Stimulated activated naive CD4-positive, alpha-beta T cell (primary cell): Measurements from ENCODE around the gene UGT1A10.
"Not testable (repeated sequence)": the region's sequence is repeated elsewhere in the genome, so short reads cannot be mapped to it uniquely, and the experiment has no call there.

Experiments used
- DNase-seq, 6 experiments: peaks; one replicate each; lab custom pipeline; 2025; lab: John Stamatoyannopoulos, UW

UGT1A10 gene

DNA sequence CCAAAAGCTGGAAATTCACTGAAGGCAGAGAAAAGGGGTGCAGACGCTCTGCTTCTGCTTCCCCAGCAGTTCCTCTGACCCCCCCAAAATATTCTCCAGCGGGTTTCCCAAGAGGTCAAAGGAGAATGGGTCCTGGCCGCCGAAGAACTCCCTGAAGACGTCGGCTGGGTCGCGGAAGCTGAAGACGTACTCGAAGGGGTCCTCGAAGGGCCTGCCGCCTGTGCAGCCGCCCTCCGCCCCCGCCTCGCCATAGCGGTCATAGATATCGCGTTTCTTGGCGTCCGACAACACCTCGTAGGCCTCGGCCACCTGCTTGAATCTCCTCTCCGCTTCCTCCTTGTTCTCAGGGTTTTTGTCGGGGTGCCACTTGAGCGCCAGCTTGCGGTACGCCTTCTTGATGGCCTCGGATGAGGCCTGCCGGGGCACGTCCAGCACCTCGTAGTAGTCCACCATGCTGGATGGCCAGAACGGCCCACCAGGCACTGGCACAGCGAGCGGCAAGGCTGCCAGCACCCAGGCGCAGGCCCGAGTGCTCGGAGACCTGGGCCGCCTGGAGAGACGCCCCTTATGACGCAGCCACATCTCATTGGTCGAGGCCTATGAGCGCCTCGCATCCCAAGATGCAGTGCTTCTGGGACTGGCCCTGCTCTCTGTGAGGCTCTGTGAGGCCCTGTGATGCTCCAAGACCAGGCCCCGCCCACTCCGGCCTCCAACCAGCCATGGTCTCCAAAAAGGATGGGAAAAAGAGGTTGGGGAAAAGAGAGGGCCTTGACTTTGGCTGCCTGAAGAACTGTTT lies 107.4 kb downstream of the UGT1A10 start:
- no peak for DNase-seq

DNA sequence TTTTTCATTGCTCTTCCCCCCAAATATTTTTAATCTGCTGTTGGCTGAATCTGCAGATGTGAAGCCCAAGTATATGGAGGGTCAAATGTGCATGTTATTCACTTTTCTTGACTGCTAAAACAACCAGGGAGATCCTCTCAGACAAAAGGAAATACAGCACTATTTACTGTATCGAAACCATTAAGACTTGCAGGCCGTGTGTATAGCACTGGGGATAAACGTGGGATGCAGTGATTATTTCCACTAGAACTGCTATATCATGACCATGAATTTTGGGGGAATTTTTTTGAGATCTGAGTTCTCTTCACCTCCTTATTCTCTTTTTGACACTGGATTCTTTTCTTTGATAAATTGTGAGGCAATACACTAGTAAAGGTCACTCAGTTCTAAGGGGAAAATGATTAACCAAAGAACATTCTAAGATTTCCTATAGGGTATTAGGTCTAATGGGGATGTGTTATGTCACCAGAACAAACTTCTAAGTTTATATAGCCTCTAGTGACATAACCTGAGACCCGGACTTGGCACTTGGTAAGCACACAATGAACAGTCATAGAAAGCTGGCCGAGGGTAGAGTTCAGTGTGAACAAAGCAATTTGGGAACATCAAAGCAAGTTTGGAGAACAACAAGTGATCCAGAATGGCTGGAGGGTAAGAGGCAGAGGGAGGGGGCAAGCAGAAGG lies 109.0 kb downstream of the UGT1A10 start:
- no peak for DNase-seq

DNA sequence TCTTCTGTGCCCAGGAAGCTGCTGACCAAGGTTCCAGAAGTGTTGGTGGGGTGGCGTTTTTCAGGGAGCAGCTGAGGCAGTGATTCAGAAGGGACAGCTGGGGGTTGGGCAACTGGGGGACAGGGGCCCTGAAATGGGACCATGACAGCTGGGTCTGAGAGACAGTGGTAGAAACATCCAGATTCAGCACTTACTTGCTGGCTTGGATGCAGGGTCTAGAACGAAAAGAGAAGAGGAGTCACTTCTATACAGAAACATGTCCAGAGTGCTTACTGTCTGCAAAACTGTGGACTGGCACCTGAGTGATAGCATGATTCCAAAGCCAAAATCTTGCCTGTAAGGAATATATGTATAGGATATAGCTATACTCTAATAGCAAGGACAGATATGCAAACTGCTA lies 109.6 kb downstream of the UGT1A10 start:
- DNase-seq: not testable (repeated sequence)

DNA sequence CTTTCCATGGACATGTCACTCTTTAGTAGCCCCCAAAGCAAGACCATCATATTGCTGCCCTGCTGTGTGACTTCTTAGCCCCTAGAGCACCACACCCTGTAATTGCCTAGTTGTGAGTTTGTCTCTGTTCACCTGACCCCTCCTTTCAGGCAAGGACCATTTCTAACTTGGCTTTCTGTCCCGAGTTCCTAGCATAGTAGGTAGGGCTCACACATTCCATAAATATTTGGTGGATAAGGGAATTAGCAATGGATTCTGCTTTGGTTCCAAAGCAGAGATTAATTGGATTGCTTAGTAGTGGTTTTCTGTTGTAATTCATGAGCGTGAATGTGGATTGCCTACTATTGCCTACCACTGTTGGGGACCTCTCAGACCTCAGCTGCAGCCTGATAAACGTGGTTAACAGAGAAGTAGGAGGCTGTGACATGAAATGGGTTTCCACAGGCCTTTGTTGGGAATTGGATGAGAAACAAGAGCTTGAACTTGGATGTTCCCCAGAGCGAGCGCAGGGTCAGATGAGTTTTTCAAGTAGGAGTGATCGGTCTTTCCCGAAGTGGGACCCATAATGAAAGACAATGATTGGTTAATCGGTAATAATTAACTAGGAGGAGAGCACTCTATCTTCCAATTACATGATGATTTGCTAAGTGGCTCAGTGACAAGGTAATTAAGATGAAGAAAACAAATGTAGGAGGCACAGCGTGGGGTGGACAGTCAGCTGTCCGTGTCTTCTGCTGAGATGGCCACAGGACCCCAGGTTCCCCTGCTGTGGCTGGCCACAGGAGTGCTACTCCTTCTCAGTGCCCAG lies 110.4 kb downstream of the UGT1A10 start:
- no peak for DNase-seq

DNA sequence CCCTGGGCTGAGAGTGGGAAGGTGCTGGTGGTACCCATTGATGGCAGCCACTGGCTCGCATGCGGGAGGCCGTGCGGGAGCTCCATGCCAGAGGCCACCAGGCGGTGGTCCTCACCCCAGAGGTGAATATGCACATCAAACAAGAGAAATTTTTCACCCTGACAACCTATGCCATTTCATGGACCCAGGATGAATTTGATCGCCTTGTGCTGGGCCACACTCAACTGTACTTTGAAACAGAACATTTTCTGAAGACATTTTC lies 111.0 kb downstream of the UGT1A10 start:
- DNase-seq: no peak

DNA sequence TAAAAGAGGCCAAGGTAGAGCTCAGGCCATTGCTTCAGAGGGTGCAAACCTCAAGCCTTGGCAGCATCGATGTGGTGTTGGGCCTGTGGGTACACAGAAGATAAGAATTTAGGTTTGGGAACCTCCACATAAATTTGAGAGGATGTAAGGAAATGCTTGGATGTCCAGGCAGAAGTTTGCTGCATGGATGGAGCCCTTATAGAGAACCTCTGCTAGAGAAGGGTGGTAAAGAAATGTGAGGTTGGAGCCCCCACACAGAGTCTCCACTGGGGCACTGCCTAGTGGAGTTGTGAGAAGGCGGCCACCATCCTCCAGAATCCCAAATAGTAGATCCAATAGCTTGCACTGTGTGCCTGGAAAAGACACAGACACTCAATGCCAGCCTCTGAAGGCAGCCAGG lies 114.4 kb downstream of the UGT1A10 start:
- DNase-seq: not testable (repeated sequence)

DNA sequence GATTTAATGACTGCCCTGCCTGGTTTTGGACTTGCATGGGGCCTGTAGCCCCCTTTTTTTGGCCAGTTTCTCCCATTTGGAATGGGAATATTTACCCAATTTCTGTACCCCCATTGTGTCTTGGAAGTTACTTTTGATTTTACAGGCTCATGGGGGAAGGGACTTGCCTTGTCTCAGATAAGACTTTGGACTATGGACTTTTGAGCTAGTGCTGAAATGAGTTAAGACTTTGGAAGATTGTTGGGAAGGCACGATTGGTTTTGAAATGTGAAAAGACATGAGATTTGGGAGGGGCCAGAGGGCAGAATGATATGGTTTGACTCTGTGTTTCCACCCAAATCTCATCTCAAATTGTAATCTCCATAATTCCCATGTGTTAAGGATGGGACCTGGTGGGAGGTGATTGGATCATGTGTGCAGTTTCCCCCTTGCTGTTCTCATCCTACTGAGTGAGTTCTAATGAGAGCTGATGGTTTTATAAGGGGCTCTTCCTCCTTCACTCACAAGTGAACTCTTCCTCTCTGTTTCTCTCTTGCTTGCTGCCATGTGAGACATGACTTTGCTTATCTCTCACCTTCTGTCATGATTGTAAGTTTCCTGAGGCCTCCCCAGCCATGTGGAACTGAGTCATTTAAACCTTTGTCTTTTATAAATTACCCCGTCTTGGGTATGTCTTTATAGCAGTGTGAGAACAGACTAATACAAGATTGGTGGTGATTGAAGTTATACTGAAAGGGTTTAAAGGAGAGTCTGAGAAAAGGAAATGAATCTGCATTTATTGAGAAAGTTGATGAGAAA lies 115.2 kb downstream of the UGT1A10 start:
- DNase-seq: not testable (repeated sequence)

DNA sequence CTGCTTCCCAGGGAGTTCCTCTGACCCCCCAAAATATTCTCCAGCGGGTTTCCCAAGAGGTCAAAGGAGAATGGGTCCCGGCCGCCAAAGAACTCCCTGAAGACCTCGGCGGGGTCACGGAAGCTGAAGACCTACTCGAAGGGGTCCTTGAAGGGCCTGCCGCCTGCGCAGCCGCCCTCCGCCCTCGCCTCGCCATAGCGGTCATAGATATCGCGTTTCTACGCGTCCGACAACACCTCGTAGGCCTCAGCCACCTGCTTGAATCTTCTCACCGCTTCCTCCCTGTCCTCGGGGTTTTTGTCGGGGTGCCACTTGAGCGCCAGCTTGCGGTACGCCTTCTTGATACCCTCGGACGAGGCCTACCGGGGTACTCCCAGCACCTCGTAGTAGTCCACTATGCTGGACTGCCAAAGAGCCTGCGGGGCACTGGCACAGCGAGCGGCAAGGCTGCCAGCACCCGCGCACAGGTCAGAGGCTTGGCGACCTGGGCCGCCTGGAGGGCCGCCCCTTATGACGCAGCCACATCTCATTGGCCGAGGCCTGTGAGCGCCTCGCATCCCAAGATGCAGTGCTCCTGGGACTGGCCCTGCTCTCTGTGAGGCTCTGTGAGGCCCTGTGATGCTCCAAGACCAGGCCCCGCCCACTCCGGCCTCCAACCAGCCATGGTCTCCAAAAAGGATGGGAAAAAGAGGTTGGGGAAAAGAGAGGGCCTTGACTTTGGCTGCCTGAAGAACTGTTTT lies 118.8 kb downstream of the UGT1A10 start:
- DNase-seq: no peak

DNA sequence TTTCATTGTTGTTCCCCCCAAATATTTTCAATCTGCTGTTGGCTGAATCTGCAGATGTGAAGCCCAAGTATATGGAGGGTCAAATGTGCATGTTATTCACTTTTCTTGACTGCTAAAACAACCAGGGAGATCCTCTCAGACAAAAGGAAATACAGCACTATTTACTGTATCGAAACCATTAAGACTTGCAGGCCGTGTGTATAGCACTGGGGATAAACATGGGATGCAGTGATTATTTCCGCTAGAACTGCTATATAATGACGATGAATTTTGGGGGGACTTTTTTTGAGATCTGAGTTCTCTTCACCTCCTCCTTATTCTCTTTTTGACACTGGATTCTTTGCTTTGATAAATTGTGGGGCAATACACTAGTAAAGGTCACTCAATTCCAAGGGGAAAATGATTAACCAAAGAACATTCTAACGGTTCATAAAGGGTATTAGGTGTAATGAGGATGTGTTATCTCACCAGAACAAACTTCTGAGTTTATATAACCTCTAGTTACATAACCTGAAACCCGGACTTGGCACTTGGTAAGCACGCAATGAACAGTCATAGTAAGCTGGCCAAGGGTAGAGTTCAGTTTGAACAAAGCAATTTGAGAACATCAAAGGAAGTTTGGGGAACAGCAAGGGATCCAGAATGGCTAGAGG lies 120.3 kb downstream of the UGT1A10 start:
- no peak for DNase-seq

DNA sequence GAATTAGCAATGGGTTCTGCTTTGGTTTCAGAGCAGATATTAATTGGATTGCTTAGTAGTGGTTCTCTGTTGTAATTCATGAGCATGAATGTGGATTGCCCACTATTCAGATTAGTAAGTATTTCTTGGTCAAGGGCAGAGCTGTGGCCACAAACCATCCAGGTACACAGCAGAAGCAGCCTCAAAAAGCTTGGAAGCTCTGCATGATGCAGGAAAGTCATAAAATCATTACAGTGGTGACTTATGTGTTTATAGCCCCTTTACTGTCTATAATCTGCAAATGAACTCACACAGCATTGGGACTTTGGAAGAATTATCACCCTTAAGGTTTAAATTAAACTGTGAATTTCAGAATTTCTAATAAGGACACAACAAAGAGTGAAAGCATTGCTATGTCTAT lies 121.9 kb downstream of the UGT1A10 start:
- no peak for DNase-seq

DNA sequence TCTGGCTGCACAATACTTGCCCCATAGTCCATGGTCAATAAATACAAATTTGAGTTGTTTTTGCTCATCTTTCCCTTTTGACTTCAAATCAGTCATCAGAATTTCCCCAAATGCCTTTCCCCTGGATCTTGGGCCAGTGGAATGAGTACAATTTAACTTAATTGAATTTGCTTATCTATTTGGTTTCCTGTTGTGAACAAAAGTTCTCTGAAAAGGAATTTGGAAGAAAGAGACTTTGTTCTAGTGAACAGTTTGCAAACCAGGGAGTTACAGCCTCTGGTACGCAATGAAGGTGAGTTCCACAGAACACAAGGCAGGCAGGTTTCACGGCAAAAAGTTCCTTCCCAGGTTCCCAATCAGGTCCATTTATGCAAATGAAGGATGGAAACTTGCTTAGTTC lies 122.6 kb downstream of the UGT1A10 start:
- no peak for DNase-seq

DNA sequence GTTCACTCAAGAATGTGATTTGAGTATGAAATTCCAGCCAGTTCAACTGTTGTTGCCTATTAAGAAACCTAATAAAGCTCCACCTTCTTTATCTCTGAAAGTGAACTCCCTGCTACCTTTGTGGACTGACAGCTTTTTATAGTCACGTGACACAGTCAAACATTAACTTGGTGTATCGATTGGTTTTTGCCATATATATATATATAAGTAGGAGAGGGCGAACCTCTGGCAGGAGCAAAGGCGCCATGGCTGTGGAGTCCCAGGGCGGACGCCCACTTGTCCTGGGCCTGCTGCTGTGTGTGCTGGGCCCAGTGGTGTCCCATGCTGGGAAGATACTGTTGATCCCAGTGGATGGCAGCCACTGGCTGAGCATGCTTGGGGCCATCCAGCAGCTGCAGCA lies 123.8 kb downstream of the UGT1A10 start, which contains the start of gene UGT1A1:
TSS of gene UGT1A1 (plus strand) at position 228 of the 400 bp plus-strand sequence. CDS start at position 246, 18 bp downstream.
- no peak for DNase-seq

DNA sequence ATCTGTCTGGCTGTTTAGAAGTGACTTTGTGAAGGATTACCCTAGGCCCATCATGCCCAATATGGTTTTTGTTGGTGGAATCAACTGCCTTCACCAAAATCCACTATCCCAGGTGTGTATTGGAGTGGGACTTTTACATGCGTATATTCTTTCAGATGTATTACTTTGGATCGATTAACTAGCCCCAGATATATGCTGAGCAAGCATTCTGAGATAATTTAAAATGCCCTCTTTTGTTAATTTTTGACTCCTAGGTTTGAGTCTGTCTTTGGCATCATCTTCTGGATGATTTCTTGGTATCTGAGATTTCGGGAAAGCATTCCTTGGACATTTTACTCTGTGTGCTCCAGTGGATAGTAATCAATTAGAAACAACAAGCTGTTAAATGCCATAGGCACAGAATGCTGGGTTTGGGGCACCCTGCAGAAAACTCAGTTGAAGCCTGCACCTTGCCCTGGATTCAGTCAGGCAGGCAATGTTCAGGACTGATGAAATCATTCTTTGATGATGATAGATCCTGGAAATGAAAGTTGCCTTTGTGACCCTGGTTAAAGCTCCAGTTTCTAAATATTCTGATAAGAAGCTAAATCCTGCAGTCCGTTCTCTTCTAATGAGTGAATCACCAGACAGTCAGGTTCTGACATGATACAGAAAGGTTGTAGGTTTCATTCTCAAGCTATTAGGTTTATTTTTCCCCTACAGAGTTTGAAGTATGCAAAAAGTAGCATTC lies 125.0 kb downstream of the UGT1A10 start:
- DNase-seq: no peak

DNA sequence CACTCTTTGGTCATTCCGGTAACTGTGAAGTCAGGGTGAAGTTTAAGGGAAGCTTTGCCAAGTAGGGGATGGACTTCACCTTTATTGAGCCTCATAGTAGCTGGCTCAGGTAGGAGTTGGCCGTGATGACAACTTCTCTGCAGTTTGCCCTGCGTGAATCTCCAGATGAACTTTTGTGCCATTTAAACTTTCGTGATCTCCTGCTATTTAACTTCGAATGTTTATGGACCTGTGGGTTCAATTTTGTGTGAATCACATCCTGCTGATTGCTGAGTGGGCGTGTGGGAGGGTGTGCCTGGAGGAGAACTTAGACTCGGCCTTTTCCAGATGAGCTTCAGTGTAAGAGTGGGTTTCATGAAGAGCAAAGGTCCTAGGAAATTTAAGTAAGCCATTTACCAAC lies 128.0 kb downstream of the UGT1A10 start:
- no peak for DNase-seq

DNA sequence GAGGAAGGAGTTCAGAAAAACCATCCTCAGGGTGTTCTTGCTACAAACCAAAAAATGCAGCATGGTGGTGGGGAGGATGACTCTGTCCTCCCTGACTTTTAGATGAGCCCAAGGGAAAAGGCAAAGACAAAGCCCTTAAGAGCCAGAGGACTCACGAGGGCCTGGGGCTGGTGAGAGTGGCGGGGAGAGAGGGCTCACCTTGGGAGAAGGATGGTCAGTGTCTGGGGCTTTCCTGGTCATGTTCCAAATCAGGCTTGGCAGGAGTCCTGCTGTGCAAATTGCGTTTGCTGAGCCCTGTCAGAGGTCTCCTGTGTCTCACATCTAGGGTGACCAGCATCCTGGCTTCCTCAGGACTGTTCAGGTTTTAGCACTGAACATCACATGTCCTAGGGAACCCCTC lies 128.5 kb downstream of the UGT1A10 start:
- no peak for DNase-seq

DNA sequence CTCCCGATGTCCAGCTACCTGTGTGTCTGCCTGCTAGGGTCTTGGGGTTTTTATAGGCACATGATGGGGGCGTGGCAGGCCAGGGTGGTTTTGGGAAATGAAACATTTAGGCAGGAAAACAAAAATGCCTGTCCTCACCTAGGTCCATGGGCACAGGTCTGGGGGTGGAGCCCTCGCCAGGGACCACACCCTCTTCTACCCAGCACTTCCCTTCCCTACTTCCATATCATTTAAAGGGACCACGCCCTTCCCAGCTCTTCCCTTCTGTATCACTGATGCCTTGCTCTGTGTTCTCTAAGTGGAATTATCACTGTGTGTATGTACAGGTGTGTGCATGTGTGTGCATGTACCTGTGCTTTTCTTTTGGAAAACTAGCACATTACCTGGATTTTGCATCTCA lies 130.2 kb downstream of the UGT1A10 start:
- DNase-seq: no peak

DNA sequence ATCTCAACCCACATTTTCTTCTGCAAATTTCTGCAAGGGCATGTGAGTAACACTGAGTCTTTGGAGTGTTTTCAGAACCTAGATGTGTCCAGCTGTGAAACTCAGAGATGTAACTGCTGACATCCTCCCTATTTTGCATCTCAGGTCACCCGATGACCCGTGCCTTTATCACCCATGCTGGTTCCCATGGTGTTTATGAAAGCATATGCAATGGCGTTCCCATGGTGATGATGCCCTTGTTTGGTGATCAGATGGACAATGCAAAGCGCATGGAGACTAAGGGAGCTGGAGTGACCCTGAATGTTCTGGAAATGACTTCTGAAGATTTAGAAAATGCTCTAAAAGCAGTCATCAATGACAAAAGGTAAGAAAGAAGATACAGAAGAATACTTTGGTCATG lies 131.8 kb downstream of the UGT1A10 start:
- no peak for DNase-seq

DNA sequence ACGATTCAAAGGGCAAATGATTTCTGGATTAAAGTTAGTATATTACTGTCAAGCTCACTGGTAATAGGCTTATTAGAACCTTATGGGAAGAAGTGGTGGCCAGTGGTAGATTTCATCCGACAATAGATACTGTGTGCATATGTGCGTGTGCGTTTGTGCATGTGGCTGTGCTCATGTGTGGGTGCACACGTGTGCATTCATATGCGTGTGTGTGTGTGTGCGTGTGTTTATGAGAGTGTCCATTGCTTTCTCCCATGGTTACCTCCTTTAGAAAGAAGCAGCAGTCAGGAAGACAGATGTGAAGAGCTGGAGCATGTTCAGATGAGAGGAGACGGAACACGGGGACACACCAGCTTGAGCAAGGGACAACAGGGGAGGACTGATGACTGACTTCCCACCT lies 133.0 kb downstream of the UGT1A10 start:
- DNase-seq: no peak

DNA sequence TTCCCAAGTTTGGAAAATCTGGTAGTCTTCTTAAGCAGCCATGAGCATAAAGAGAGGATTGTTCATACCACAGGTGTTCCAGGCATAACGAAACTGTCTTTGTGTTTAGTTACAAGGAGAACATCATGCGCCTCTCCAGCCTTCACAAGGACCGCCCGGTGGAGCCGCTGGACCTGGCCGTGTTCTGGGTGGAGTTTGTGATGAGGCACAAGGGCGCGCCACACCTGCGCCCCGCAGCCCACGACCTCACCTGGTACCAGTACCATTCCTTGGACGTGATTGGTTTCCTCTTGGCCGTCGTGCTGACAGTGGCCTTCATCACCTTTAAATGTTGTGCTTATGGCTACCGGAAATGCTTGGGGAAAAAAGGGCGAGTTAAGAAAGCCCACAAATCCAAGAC lies 135.9 kb downstream of the UGT1A10 start:
- DNase-seq: no peak

DNA sequence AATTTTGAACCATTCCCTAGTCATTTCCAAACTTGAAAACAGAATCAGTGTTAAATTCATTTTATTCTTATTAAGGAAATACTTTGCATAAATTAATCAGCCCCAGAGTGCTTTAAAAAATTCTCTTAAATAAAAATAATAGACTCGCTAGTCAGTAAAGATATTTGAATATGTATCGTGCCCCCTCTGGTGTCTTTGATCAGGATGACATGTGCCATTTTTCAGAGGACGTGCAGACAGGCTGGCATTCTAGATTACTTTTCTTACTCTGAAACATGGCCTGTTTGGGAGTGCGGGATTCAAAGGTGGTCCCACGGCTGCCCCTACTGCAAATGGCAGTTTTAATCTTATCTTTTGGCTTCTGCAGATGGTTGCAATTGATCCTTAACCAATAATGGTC lies 136.3 kb downstream of the UGT1A10 start:
- no peak for DNase-seq
